Subcutaneous abdominal adipose tissue (tissue), 5 donors: ENCODE measurements around the gene C1QTNF1.

ENCODE experiments used
- H3K27ac ChIP-seq: one replicate; pipeline ENCODE4 v1.7.0; 2013; ENCODE audit warnings: low read depth, mild to moderate bottlenecking, inconsistent platforms, low read length, moderate library complexity
- H3K27me3 ChIP-seq, 5 donors: one replicate each; pipeline ENCODE4 v1.7.0; 2013; ENCODE audit warnings: low read length in 5 of 5, inconsistent platforms in 1 of 5; ENCODE audit not compliant: control insufficient read depth in 5 of 5, insufficient read depth in 4 of 5
- H3K36me3 ChIP-seq, 5 donors: one replicate each; pipeline ENCODE4 v1.7.0; 2013; ENCODE audit warnings: low read length in 5 of 5; ENCODE audit not compliant: control insufficient read depth in 5 of 5, insufficient read depth in 5 of 5
- H3K4me1 ChIP-seq, 5 donors: one replicate each; pipeline ENCODE4 v1.7.0; 2013; ENCODE audit warnings: low read length in 5 of 5, mild to moderate bottlenecking in 3 of 5, moderate library complexity in 1 of 5; ENCODE audit not compliant: control insufficient read depth in 5 of 5, insufficient read depth in 5 of 5
- H3K4me3 ChIP-seq, 5 donors: one replicate each; pipeline ENCODE4 v1.7.0; 2013; ENCODE audit warnings: low read length in 5 of 5, low read depth in 1 of 5
- H3K9ac ChIP-seq, 5 donors: one replicate each; pipeline ENCODE4 v1.7.0; 2013; ENCODE audit warnings: low read length in 5 of 5, mild to moderate bottlenecking in 4 of 5, moderate library complexity in 3 of 5
- H3K9me3 ChIP-seq, 5 donors: one replicate each; pipeline ENCODE4 v1.7.0; 2013; ENCODE audit warnings: low read length in 5 of 5; ENCODE audit not compliant: control insufficient read depth in 5 of 5
- donor health status: healthy.
- donor health status: healthy.
- donor health status: healthy.
- donor health status: healthy.
- donor health status: healthy.

The C1QTNF1 gene

GRCh38 chr17:78981010-78981888, 42.7 kb upstream of the C1QTNF1 start:
- Histone ChIP-seq H3K4me1 (peaks cover 8 to 50% (median 47%) of the 10 kb centered on the region in 5 donors), H3K27ac (peak overlapping the region; percentile 50), H3K4me3 (no peak overlapping the region), H3K36me3 (peaks cover 0 to 6% (median 0%) of the 10 kb centered on the region in 5 donors), H3K9ac (peak overlapping the region in 2 of 5 donors; percentile 40 to 64), H3K27me3 (no peaks in the 10 kb centered on the region), H3K9me3 (no peaks in the 10 kb centered on the region)

GRCh38 chr17:78985395-78985794, 38.6 kb upstream of the C1QTNF1 start:
- Histone ChIP-seq H3K4me1 (peaks cover 4 to 30% (median 19%) of the 10 kb centered on the region in 5 donors), H3K9me3 (no peaks in the 10 kb centered on the region), H3K4me3 (no peak overlapping the region), H3K27ac (no peak overlapping the region), H3K27me3 (no peaks in the 10 kb centered on the region), H3K36me3 (peaks cover 0 to 5% (median 2%) of the 10 kb centered on the region in 5 donors), H3K9ac (no peak overlapping the region)

GRCh38 chr17:78986048-78986648, 37.8 kb upstream of the C1QTNF1 start:
- Histone ChIP-seq H3K36me3 (peaks cover 0 to 12% (median 10%) of the 10 kb centered on the region in 5 donors), H3K27ac (peak overlapping the region; percentile 54), H3K9me3 (no peaks in the 10 kb centered on the region), H3K4me3 (peak overlapping the region; percentile 63 to 80 (median 70)), H3K9ac (peak overlapping the region in 4 of 5 donors; percentile 7 to 76 (median 46)), H3K27me3 (no peaks in the 10 kb centered on the region), H3K4me1 (peaks cover 4 to 28% (median 19%) of the 10 kb centered on the region in 5 donors)

GRCh38 chr17:78986649-78987328, 37.2 kb upstream of the C1QTNF1 start:
- H3K4me1 ChIP-seq: peaks cover 4 to 28% (median 19%) of the 10 kb centered on the region in 5 donors
- H3K36me3 ChIP-seq: peaks cover 0 to 19% (median 16%) of the 10 kb centered on the region in 5 donors

GRCh38 chr17:78988152-78988551, 35.8 kb upstream of the C1QTNF1 start:
- Histone ChIP-seq H3K9me3 (no peaks in the 10 kb centered on the region), H3K27ac (no peak overlapping the region)

More at GRCh38 chr17:78986649-78987328, 37.2 kb upstream of the C1QTNF1 start:
- peak overlapping the region; percentile 54 for H3K27ac ChIP-seq
- H3K9ac ChIP-seq: peak overlapping the region in 4 of 5 donors; percentile 7 to 76 (median 46)
- no peaks in the 10 kb centered on the region for H3K9me3 ChIP-seq
- peak overlapping the region; percentile 63 to 80 (median 70) for H3K4me3 ChIP-seq
- no peaks in the 10 kb centered on the region for H3K27me3 ChIP-seq

GRCh38 chr17:78990349-78991016, 33.5 kb upstream of the C1QTNF1 start:
- Histone ChIP-seq H3K4me3 (no peak overlapping the region), H3K27ac (no peak overlapping the region), H3K27me3 (no peaks in the 10 kb centered on the region), H3K9me3 (no peaks in the 10 kb centered on the region), H3K9ac (no peak overlapping the region), H3K36me3 (peaks cover 0 to 55% (median 42%) of the 10 kb centered on the region in 5 donors), H3K4me1 (peaks cover 4 to 28% (median 19%) of the 10 kb centered on the region in 5 donors)

More at GRCh38 chr17:78988152-78988551, 35.8 kb upstream of the C1QTNF1 start:
- Histone ChIP-seq H3K4me1 (peaks cover 4 to 28% (median 19%) of the 10 kb centered on the region in 5 donors), H3K36me3 (peaks cover 0 to 32% (median 26%) of the 10 kb centered on the region in 5 donors), H3K4me3 (no peak overlapping the region), H3K27me3 (no peaks in the 10 kb centered on the region), H3K9ac (no peak overlapping the region)

GRCh38 chr17:78991017-78991738, 32.8 kb upstream of the C1QTNF1 start:
- Histone ChIP-seq H3K27ac (no peak overlapping the region), H3K4me1 (peaks cover under 1 to 24% (median 17%) of the 10 kb centered on the region in 5 donors), H3K4me3 (no peak overlapping the region), H3K9ac (no peak overlapping the region), H3K27me3 (no peaks in the 10 kb centered on the region), H3K9me3 (no peaks in the 10 kb centered on the region), H3K36me3 (peaks cover 0 to 62% (median 49%) of the 10 kb centered on the region in 5 donors)

GRCh38 chr17:78991906-78992532, 31.9 kb upstream of the C1QTNF1 start:
- no peak overlapping the region for H3K27ac ChIP-seq
- peaks cover 0 to 70% (median 57%) of the 10 kb centered on the region in 5 donors for H3K36me3 ChIP-seq
- peaks cover 0 to 16% (median 14%) of the 10 kb centered on the region in 5 donors for H3K4me1 ChIP-seq
- no peaks in the 10 kb centered on the region for H3K27me3 ChIP-seq
- no peak overlapping the region for H3K4me3 ChIP-seq
- no peaks in the 10 kb centered on the region for H3K9me3 ChIP-seq
- H3K9ac ChIP-seq: no peak overlapping the region
